SK-N-MC (cell line): ENCODE measurements around the gene ACSM2B.
"Not testable (repeated sequence)": the region's sequence is repeated elsewhere in the genome, so short reads cannot be mapped to it uniquely, and the experiment has no call there.

Experiments
- DNase-seq: peaks from one replicate; pipeline ENCODE4 v3.0.0-alpha.2; 2011; ENCODE audit warnings: low read depth, low spot score
- H3K27ac ChIP-seq: fragments of 200-600 bp; sonication (generic); 2 replicates; pipeline ENCODE4 v1.5.1; 2016; ENCODE audit warnings: mixed run types
- H3K36me3 ChIP-seq: fragments of 200-600 bp; sonication (generic); 2 replicates; pipeline ENCODE4 v1.6.1; 2017; ENCODE audit warnings: antibody characterized with exemption, low read length, mixed read lengths; ENCODE audit not compliant: insufficient read depth
- H3K4me3 ChIP-seq: fragments of 200-600 bp; sonication (generic); 2 replicates; pipeline ENCODE4 v1.5.1; 2016
- H3K9ac ChIP-seq: fragments of 200-600 bp; sonication (generic); 2 replicates; pipeline ENCODE4 v1.8.0; 2017; ENCODE audit warnings: mixed run types, mixed read lengths; ENCODE audit not compliant: insufficient read length
- H3K9me3 ChIP-seq: fragments of 200-600 bp; sonication (generic); 2 replicates; pipeline ENCODE4 v1.6.1; 2017; ENCODE audit warnings: low read depth, mild to moderate bottlenecking, antibody characterized with exemption, low read length, moderate library complexity, mixed read lengths
- EZH2 ChIP-seq: fragments of 200-600 bp; sonication (generic); IDR thresholded peaks from one replicate; pipeline ENCODE4 v1.6.1; 2017; ENCODE audit warnings: antibody characterized with exemption
- FOXP2 ChIP-seq: optimal IDR thresholded peaks from 2 replicates; pipeline ENCODE3; 2011; ENCODE audit warnings: mild to moderate bottlenecking, moderate library complexity; ENCODE audit not compliant: insufficient read depth; ENCODE audit errors: extremely low read length, control extremely low read depth
- POLR2AphosphoS5 ChIP-seq: IDR thresholded peaks from 2 replicates; pipeline ENCODE4 v1.6.1; 2012; ENCODE audit warnings: mild to moderate bottlenecking, low read depth, low read length, borderline replicate concordance

Gene ACSM2B

DNA sequence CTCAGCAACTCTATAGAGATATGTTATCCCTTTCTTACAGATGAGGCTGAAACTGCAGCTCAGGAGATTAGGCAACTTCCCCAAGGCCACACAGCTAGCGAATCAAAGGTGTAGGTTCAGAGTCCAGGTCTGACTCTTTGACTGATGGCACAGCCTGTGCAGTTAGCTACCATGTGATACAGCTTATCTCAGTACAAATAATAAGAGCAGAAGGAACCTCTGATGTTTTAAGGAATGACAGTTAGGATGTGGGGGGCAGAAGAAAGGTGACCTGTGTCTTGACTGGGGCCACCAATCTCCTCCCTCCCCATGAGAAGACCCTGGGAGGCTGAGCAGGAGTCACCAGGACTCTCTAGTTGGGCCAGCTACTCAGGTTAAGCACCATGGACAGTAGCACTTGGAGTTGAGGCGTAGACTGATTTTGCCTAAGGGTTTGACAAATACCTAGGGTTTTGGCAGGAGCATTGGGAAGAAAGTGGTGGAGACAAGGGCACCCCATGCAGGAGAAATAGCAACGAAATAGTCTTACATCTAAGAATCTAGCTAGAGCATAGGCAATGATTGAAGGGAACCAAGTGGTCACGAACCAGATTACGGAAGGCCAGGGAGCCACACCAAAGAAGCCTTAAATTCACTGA lies 22.8 kb upstream of the ACSM2B start:
- no peaks in the 10 kb centered on the region for H3K36me3 ChIP-seq
- no peak for DNase-seq

DNA sequence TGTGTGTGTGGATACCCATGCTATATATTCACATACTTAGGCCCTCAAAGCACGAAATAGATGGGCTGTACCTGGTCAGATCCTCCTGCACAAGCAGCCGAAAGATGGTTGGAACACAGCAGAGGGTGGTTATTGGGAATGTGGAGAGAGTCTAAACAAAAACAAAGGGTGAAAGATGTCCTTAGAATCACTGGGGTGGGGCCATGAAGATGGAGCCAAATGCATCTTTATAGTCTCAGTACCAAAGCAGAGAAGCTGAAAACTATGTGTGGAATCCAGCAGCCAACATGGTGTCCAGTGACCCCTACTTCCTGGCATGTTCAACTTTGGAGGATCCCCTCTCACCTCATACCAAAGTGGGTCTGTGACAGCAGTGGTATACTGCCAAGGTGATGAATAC lies 19.5 kb upstream of the ACSM2B start:
- H3K4me3 ChIP-seq, H3K9me3 ChIP-seq, H3K36me3 ChIP-seq, H3K9ac ChIP-seq, H3K27ac ChIP-seq, DNase-seq: not testable (repeated sequence)

More for the DNA sequence above, 22.8 kb upstream of the ACSM2B start:
- H3K4me3 ChIP-seq, result no peak overlapping the region
- no peaks in the 10 kb centered on the region for H3K9me3 ChIP-seq
- H3K27ac ChIP-seq, result no peak overlapping the region
- TF ChIP-seq EZH2 (no peak), FOXP2 (no peak), POLR2AphosphoS5 (no peak)
- H3K9ac ChIP-seq, result no peak overlapping the region

DNA sequence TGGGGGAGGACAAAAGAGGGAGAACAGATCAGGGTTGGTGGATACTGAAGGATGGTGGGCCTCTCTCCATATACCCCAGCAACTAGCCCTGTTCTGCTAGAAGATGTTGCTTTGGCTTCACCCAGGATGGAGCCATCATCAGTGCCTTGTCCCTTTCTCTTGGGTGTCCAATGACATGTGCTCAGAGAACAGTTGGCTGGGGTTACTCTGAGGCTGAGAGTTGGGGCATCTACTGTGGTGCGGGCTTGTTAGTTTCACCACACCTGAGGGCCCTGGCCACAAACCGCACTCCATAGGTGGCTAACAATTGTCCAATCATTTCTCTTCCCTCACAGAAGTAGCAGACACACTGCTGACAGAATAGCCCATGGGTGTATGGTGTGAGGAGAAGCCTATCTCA lies 18.9 kb upstream of the ACSM2B start:
- not testable (repeated sequence) for DNase-seq, H3K4me3 ChIP-seq, H3K9ac ChIP-seq, H3K36me3 ChIP-seq, H3K9me3 ChIP-seq, H3K27ac ChIP-seq

DNA sequence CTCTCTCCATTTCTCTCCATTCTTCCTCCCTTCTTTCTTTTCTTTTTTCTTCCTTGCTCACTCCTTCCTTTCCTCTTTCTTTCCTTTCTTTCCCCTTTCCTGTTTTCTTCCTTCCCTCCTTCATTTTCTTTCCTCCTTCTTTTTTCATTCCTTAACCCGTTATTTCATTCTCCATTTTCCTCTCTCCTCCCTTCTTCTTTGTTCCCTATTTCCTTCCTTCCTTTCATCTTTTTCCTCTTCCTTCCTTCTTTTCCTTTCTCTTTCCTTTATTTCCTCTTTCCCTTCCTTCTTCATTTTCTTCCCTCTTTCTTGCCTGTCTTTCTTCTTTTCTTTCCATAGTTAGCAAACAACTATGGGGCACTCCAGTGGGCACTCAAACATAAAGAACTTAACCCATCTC lies 16.6 kb upstream of the ACSM2B start:
- H3K27ac ChIP-seq, H3K9ac ChIP-seq, H3K4me3 ChIP-seq, H3K9me3 ChIP-seq, DNase-seq, H3K36me3 ChIP-seq: not testable (repeated sequence)

DNA sequence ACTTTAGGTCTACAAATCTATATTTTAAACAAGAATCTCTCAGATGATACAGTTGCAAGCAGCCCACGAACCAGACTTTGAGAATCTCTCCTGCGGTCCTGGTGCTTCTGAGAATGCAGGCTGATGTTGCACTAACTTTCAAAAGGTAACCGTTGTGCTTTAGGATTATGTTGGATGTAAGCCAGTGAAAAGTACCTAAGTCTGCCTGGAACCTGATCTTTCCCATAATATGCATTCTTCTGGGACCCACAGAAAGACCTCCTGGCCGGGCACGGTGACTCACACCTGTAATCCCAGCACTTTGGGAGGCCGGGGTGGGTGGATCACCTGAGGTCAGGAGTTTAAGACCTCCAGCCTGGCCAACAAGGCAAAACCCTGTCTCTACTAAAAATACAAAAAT lies 13.3 kb upstream of the ACSM2B start:
- H3K9me3 ChIP-seq, H3K27ac ChIP-seq, H3K4me3 ChIP-seq, H3K36me3 ChIP-seq, H3K9ac ChIP-seq, DNase-seq: not testable (repeated sequence)

DNA sequence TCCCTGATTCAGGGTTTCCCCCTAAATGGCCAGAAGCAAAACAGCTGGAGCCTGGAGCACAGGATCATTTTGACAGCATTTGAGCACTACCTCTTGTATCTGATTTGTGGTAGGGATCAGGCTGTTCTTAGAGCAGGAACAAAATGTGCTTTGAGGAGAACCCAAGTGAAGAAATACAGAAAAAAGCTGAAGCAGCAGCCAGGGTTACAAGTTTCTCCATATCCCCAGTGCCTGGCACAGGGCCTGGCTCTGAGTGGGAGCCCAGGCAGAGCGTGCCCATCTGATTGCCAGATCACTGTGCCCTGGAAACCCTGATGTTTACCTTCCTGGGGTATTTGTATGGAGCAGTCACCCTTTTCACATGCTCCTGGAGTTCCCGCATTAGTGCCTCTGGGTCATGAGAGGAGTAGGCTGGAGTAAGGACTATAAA lies 11.5 kb upstream of the ACSM2B start:
- not testable (repeated sequence) for H3K36me3 ChIP-seq, H3K9me3 ChIP-seq, H3K4me3 ChIP-seq, H3K9ac ChIP-seq, H3K27ac ChIP-seq, DNase-seq

DNA sequence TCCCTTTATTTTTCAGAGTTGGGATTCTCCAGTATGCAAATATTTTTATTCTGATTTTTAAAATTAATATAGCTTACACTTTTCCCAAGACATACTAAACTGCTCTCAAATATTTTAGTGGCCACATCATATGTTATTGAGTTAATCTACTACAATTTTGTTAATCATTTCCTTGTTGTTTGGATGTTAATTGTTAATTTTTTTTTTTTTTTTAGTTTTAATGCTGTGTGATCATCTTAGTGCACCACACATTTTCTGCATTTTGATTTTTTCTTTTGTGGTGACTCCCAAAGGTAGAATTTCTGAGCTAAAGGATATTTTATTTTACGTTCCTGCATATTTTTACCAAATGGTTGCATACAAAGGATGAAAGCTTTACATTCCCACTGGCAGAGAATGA lies 10.5 kb upstream of the ACSM2B start:
- not testable (repeated sequence) for H3K9ac ChIP-seq, DNase-seq, H3K36me3 ChIP-seq, H3K9me3 ChIP-seq, H3K27ac ChIP-seq, H3K4me3 ChIP-seq

DNA sequence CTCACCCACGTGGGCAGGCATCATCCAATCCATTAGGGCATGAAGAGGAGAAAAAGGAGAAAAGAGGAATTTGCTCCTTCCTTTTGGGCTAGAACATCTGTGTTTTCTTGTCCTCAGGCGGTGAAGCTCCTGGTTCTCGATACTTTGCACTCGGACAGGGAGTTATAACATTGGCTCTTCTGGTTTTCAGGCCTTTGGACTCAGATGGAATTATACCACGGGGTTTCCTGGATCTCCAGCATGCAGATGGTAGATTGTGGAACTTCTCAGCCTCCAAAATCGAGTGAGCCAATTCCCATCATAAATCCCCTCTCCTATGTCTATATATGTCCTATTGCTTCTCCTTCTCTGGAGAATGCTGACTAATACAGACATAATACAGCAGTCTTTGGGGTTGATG lies 9.9 kb upstream of the ACSM2B start:
- H3K27ac ChIP-seq, H3K9ac ChIP-seq, H3K4me3 ChIP-seq, DNase-seq, H3K36me3 ChIP-seq, H3K9me3 ChIP-seq: not testable (repeated sequence)

DNA sequence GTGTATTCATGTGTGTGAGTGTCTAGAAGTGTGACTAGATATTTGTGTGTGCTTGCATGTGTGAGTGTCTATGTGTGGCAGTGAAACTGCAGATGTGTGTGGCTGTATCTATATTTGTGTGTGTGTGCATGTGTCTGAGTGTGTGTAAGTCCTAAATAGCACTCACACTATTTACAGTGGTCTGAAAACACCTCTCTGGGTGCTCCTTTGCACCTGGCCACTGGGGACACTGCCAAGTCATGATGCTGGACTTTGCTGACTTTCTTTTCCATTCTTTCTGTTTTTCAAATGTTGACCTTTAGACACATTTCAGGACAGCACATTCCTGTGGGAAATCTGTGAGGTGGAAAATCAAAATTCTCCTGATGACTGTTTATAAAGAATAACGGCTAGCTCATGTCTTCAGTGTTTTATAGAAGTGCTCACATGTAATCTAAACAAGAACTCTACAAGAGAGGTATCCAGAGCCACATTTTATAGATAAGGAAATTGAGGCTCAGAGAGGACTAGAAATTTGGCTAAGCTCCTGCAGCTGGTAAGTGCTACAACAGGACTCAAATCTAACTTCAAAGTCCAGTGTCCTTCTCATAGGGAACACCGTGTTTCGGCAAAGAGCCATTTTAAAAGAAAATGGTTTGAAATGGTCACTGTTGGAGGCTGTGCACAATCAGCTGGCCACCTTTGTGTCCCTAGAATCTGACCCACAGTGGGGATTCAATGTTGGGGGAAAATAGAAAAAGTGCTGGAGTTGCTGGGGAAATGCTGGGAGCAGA lies 4.5 kb upstream of the ACSM2B start:
- not testable (repeated sequence) for H3K27ac ChIP-seq, H3K9me3 ChIP-seq, H3K4me3 ChIP-seq, H3K36me3 ChIP-seq, DNase-seq, H3K9ac ChIP-seq

DNA sequence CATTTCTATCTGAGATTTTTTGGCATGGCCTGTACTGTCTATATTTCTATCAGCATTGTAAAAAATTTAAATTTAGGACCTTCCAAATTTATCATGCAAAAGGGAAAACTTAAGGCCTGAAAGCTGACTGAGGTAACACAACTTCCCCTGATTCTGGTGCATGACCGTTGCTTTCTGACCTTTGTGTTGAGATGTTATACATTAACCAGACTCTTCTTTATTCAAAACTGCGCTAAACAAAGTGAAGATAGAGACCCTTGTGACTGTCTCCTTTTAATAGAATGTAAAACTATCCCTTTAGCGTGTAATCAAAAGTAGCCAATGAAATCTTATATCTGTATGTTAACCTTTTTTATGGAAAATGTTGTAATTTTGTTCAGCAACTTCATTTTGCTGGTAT lies 1.9 kb upstream of the ACSM2B start:
- DNase-seq, H3K9ac ChIP-seq, H3K36me3 ChIP-seq, H3K4me3 ChIP-seq, H3K27ac ChIP-seq, H3K9me3 ChIP-seq: not testable (repeated sequence)

DNA sequence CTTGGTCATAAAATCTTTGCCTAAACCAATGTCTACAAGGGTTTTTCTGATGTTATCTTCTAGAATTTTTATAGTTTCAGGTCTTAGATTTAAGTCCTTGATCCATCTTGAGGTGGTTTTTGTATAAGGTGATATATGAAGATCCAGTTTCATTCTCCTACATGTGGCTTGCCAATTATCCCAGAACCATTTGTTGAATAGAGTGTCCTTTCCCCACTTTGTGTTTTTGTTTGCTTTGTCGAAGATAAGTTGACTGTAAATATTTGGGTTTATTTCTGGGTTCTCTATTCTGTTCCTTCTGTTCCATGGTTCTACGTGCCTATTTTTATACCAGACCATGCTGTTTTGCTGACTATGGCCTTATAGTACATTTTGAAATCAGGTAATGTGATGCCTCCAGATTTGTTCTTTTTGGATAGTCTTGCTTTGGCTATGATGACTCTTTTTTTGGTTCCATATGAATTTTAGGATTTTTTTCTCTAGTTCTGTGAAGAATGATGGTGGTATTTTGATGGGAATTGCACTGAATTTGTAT lies 7.0 kb downstream of the ACSM2B start:
- not testable (repeated sequence) for H3K4me3 ChIP-seq, H3K9ac ChIP-seq, H3K9me3 ChIP-seq, DNase-seq, H3K27ac ChIP-seq, H3K36me3 ChIP-seq
